Measurements from ENCODE around the gene IL15RA.
"Not testable (repeated sequence)": the region's sequence is repeated elsewhere in the genome, so short reads cannot be mapped to it uniquely, and the experiment has no call there.

Gene IL15RA

DNA sequence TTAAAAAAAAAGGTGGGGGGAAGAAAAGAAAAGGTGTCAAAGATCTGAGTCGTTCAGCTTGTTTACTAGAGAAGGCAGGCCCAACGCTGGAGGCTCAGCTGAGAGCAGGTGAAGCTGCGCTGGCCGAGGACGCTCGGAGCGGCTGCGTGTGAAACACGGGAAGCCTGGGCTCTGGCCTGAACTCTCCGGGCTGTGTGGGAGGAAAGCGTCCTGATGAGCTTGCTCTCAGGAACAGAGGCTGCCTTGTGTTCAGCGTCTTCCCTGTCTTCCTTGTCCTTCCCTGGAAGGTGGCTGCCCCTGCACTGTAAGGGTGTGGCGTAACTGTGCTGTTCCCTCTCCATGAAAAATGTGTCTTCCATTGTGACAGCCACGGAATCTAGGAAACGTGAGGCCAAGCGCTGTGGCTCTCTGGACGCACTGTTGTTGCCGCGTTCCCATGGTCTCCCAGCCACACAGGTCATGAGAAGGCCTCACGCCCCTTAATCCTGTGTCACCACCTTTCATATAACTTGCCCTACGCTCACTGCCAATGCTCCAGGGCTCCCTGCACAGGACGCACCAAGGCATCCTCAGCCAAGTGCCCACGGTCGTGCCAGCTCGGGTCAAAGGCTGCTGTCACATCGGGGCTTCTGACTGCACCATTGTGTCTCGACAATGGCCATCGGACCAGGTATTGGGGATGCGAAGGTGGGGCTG lies 15.8 kb downstream of the IL15RA start:
- no peak overlapping the region for H2AK5ac ChIP-seq (ENCODE audit: low read length, severe bottlenecking)
- H4K8ac ChIP-seq (ENCODE audit: low read length): no peak overlapping the region
- no peak overlapping the region for H2BK12ac ChIP-seq (ENCODE audit: low read length in 2 of 2)
- H3K27me3 ChIP-seq (ENCODE audit: control insufficient read depth in 1 of 2, insufficient read depth in 1 of 2, low read length in 2 of 2): peaks cover 0 to under 1% of the 10 kb centered on the region in 2 experiments
- H3K79me1 ChIP-seq (replicated peaks; ENCODE audit: low read length, poor library complexity, severe bottlenecking): no peaks in the 10 kb centered on the region
- H3K18ac ChIP-seq (ENCODE audit: low read depth in 1 of 2, low read length in 2 of 2): no peak overlapping the region
- H2BK15ac ChIP-seq (ENCODE audit: low read depth, poor library complexity, severe bottlenecking): no peak overlapping the region
- H2AFZ ChIP-seq (ENCODE audit: low read depth, low read length): no peak overlapping the region
- H3K23ac ChIP-seq (ENCODE audit: low read length in 2 of 2): no peak overlapping the region
- H3K4me3 ChIP-seq (ENCODE audit: insufficient read depth in 1 of 2, low read depth in 1 of 2, low read length in 2 of 2): no peak overlapping the region
- no peak overlapping the region for H3K9ac ChIP-seq (ENCODE audit: low read length)
- H2BK120ac ChIP-seq (ENCODE audit: low read depth, low read length): no peak overlapping the region
- no peak overlapping the region for H3K4ac ChIP-seq (ENCODE audit: low read depth in 1 of 2, low read length in 2 of 2)
- DNase-seq: no peak
- H3K14ac ChIP-seq (ENCODE audit: low read length in 2 of 2): no peak overlapping the region
- no peaks in the 10 kb centered on the region for H3K9me3 ChIP-seq (ENCODE audit: control insufficient read depth, low read length)
- H2BK5ac ChIP-seq (ENCODE audit: low read depth, low read length, poor library complexity, severe bottlenecking): no peak overlapping the region
- no peak overlapping the region for H3K27ac ChIP-seq (ENCODE audit: low read length, poor library complexity, severe bottlenecking)
- H4K91ac ChIP-seq (ENCODE audit: low read length): no peak overlapping the region
- peaks cover 10% of the 10 kb centered on the region for H3K4me1 ChIP-seq (ENCODE audit: control insufficient read depth, insufficient read depth, low read depth, low read length)
- H3K4me2 ChIP-seq (ENCODE audit: low read length, poor library complexity, severe bottlenecking): no peak overlapping the region
- WGBS: 93% methylated on average over 28 of the region's 29 CpGs
- peaks cover 0 to 3% of the 10 kb centered on the region in 2 experiments for H3K36me3 ChIP-seq (ENCODE audit: control insufficient read depth in 1 of 2, insufficient read depth in 2 of 2, low read depth in 1 of 2, low read length in 2 of 2)

DNA sequence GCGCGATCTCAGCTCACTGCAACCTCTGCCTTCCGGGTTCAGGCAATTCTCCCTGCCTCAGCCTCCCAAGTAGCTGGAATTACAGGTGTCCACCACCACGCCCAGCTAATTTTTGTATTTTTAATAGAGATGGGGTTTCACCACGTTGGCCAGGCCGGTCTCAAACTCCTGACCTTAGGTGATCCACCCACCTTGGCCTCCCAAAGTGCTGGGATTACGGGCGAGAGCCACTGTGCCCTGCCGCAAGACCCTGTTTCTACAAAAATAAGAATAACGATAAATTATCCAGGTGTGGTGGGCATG lies 16.4 kb downstream of the IL15RA start:
- H2AFZ ChIP-seq (ENCODE audit: low read depth, low read length); H4K8ac ChIP-seq (ENCODE audit: low read length); H3K4me3 ChIP-seq (ENCODE audit: insufficient read depth in 1 of 2, low read depth in 1 of 2, low read length in 2 of 2); H3K36me3 ChIP-seq (ENCODE audit: control insufficient read depth in 1 of 2, insufficient read depth in 2 of 2, low read depth in 1 of 2, low read length in 2 of 2); H3K9me3 ChIP-seq (ENCODE audit: control insufficient read depth, low read length); H3K4me2 ChIP-seq (ENCODE audit: low read length, poor library complexity, severe bottlenecking); H3K23ac ChIP-seq (ENCODE audit: low read length in 2 of 2); H4K91ac ChIP-seq (ENCODE audit: low read length); H2BK12ac ChIP-seq (ENCODE audit: low read length in 2 of 2); H2BK5ac ChIP-seq (ENCODE audit: low read depth, low read length, poor library complexity, severe bottlenecking); H3K27ac ChIP-seq (ENCODE audit: low read length, poor library complexity, severe bottlenecking); H3K14ac ChIP-seq (ENCODE audit: low read length in 2 of 2); H2BK120ac ChIP-seq (ENCODE audit: low read depth, low read length); H3K4ac ChIP-seq (ENCODE audit: low read depth in 1 of 2, low read length in 2 of 2); H2AK5ac ChIP-seq (ENCODE audit: low read length, severe bottlenecking); H3K79me1 ChIP-seq (replicated peaks; ENCODE audit: low read length, poor library complexity, severe bottlenecking); H3K27me3 ChIP-seq (ENCODE audit: control insufficient read depth in 1 of 2, insufficient read depth in 1 of 2, low read length in 2 of 2); DNase-seq; H3K9ac ChIP-seq (ENCODE audit: low read length); H3K18ac ChIP-seq (ENCODE audit: low read depth in 1 of 2, low read length in 2 of 2); H2BK15ac ChIP-seq (ENCODE audit: low read depth, poor library complexity, severe bottlenecking): not testable (repeated sequence)
- H3K4me1 ChIP-seq (ENCODE audit: control insufficient read depth, insufficient read depth, low read depth, low read length): peaks cover 10% of the 10 kb centered on the region
- WGBS: 91% methylated on average over 9 of the region's 10 CpGs

DNA sequence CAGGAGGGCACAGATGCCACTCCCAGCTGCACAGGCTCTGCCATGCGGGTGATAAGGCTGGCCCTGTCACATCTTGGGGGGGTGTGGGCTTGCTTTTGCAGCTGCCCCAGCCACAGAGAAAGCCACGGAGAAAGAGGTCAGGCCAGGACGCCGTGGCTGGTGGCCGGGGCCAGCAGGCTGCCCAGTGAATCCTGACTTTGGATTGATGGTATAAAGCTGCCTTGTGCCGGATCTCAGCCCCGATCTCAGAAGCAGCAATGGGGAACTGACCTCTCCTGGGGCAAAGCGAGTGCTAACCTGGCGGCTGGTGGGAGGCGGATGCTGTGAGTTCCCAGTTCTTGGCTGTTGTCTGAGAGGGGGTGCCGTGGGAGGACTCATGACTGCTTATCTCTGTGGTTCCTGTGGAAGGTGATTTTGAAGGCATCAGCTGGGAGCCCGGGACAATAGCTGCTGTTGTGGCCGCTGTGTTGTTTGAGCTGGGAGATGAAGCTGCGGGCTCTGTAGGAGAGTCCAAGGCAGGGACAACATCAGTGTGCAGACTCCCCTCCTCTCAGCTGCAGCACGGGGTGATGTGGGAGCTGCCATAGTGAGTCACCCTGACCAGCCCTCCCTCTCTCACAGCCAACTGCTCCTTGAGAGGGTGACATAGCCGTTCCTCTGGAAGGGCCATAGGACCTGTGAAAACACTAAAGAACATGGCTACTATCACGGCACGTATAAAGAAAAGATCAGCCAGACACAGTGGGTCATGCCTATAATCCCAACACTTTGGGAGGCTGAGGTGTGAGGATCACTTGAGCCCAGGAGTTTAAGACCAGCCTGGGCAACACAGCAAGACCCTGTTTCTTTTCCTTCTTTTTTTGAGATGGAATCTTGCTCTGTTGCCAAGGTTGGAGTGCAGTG lies 17.0 kb downstream of the IL15RA start:
- H3K4ac ChIP-seq (ENCODE audit: low read depth in 1 of 2, low read length in 2 of 2): no peak overlapping the region

DNA sequence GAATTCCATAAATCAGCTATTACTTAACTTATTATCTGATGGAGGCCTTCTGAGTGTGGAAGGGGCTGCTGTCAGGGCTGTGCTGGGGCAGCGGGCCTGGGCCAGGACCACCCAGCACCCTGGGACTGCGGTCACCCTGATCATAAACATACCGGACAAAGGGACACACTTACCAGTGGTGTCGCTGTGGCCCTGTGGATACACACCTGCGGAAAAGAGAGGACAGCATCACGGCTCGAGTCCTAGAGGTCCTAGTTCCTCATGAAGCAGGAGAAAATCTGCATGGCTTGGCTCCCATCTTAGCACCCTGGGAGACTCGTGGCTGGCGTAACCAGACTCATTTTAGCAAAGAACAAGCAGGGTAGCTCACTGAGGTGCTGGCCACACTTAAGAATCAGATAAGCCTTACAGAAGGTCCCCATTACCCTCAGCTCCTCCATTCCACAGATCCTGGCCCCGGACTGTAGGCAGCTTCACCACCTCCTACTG lies 17.7 kb downstream of the IL15RA start:
- Histone ChIP-seq H3K4me2 (ENCODE audit: low read length, poor library complexity, severe bottlenecking) (no peak overlapping the region), H2BK120ac (ENCODE audit: low read depth, low read length) (no peak overlapping the region), H4K8ac (ENCODE audit: low read length) (no peak overlapping the region), H4K91ac (ENCODE audit: low read length) (no peak overlapping the region), H3K27me3 (ENCODE audit: control insufficient read depth in 1 of 2, insufficient read depth in 1 of 2, low read length in 2 of 2) (peaks cover 0 to 4% of the 10 kb centered on the region in 2 experiments), H3K23ac (ENCODE audit: low read length in 2 of 2) (no peak overlapping the region), H3K27ac (ENCODE audit: low read length, poor library complexity, severe bottlenecking) (no peak overlapping the region), H3K4ac (ENCODE audit: low read depth in 1 of 2, low read length in 2 of 2) (no peak overlapping the region), H2BK5ac (ENCODE audit: low read depth, low read length, poor library complexity, severe bottlenecking) (no peak overlapping the region), H2AFZ (ENCODE audit: low read depth, low read length) (no peak overlapping the region), H2BK12ac (ENCODE audit: low read length in 2 of 2) (no peak overlapping the region), H3K4me3 (ENCODE audit: insufficient read depth in 1 of 2, low read depth in 1 of 2, low read length in 2 of 2) (no peak overlapping the region), H3K14ac (ENCODE audit: low read length in 2 of 2) (no peak overlapping the region), H3K9me3 (ENCODE audit: control insufficient read depth, low read length) (no peaks in the 10 kb centered on the region), H3K36me3 (ENCODE audit: control insufficient read depth in 1 of 2, insufficient read depth in 2 of 2, low read depth in 1 of 2, low read length in 2 of 2) (peaks cover 0 to 3% of the 10 kb centered on the region in 2 experiments), H3K79me1 (replicated peaks; ENCODE audit: low read length, poor library complexity, severe bottlenecking) (no peaks in the 10 kb centered on the region), H3K4me1 (ENCODE audit: control insufficient read depth, insufficient read depth, low read depth, low read length) (peaks cover 2% of the 10 kb centered on the region), H3K9ac (ENCODE audit: low read length) (no peak overlapping the region), H2AK5ac (ENCODE audit: low read length, severe bottlenecking) (no peak overlapping the region), H3K18ac (ENCODE audit: low read depth in 1 of 2, low read length in 2 of 2) (no peak overlapping the region), H2BK15ac (ENCODE audit: low read depth, poor library complexity, severe bottlenecking) (no peak overlapping the region)
- 86% methylated on average over 10 of the region's 10 CpGs for WGBS
- no peak for DNase-seq

More for the DNA sequence above, 17.0 kb downstream of the IL15RA start:
- Histone ChIP-seq H3K9me3 (ENCODE audit: control insufficient read depth, low read length) (no peaks in the 10 kb centered on the region), H3K79me1 (replicated peaks; ENCODE audit: low read length, poor library complexity, severe bottlenecking) (no peaks in the 10 kb centered on the region), H4K91ac (ENCODE audit: low read length) (no peak overlapping the region), H4K8ac (ENCODE audit: low read length) (no peak overlapping the region), H2BK12ac (ENCODE audit: low read length in 2 of 2) (no peak overlapping the region), H2BK5ac (ENCODE audit: low read depth, low read length, poor library complexity, severe bottlenecking) (no peak overlapping the region), H2AFZ (ENCODE audit: low read depth, low read length) (no peak overlapping the region), H3K36me3 (ENCODE audit: control insufficient read depth in 1 of 2, insufficient read depth in 2 of 2, low read depth in 1 of 2, low read length in 2 of 2) (peaks cover 0 to 3% of the 10 kb centered on the region in 2 experiments), H3K9ac (ENCODE audit: low read length) (no peak overlapping the region), H3K4me3 (ENCODE audit: insufficient read depth in 1 of 2, low read depth in 1 of 2, low read length in 2 of 2) (no peak overlapping the region), H3K4me1 (ENCODE audit: control insufficient read depth, insufficient read depth, low read depth, low read length) (peaks cover 8% of the 10 kb centered on the region), H3K14ac (ENCODE audit: low read length in 2 of 2) (no peak overlapping the region), H2BK15ac (ENCODE audit: low read depth, poor library complexity, severe bottlenecking) (no peak overlapping the region), H3K18ac (ENCODE audit: low read depth in 1 of 2, low read length in 2 of 2) (no peak overlapping the region), H3K4me2 (ENCODE audit: low read length, poor library complexity, severe bottlenecking) (no peak overlapping the region), H3K27me3 (ENCODE audit: control insufficient read depth in 1 of 2, insufficient read depth in 1 of 2, low read length in 2 of 2) (peaks cover 0 to 4% of the 10 kb centered on the region in 2 experiments), H2BK120ac (ENCODE audit: low read depth, low read length) (no peak overlapping the region), H3K23ac (ENCODE audit: low read length in 2 of 2) (no peak overlapping the region), H2AK5ac (ENCODE audit: low read length, severe bottlenecking) (no peak overlapping the region), H3K27ac (ENCODE audit: low read length, poor library complexity, severe bottlenecking) (no peak overlapping the region)
- WGBS: 89% methylated on average over 18 of the region's 18 CpGs
- DNase-seq: peak; percentile 14

Measured in mesenchymal stem cell (in vitro differentiated cells and primary cell).